Stomach (tissue), 4 donors: Measurements from ENCODE around the gene SRPX2.

ENCODE experiments used
- EP300 ChIP-seq: sonication (generic); formaldehyde crosslinking; IDR thresholded peaks from one replicate; pipeline ENCODE4 v1.6.1; 2017; ENCODE audit warnings: antibody characterized with exemption
- POLR2A ChIP-seq, 4 donors: fragments of 450-650 bp; IDR thresholded peaks; one replicate each; pipeline ENCODE4 v1.6.1; 2016; ENCODE audit warnings: antibody characterized with exemption in 4 of 4, control low read depth in 2 of 4, mild to moderate bottlenecking in 1 of 4, moderate library complexity in 1 of 4
- POLR2AphosphoS5 ChIP-seq, 3 donors: sonication (generic); formaldehyde crosslinking; IDR thresholded peaks; one replicate each; pipeline ENCODE4 v1.6.1; 2016; ENCODE audit warnings: antibody characterized with exemption in 3 of 3
- TF ChIP-seq, protein P1 (sequence below), 7 experiments: fragments of 450-650 bp in 4 of 7; fragments of 200-600 bp in 3 of 7; sonication (generic) in 3 of 7; IDR thresholded peaks; one replicate each; pipeline ENCODE4 v1.5.1; 2016 to 2019; ENCODE audit warnings: antibody characterized with exemption in 7 of 7, control low read depth in 2 of 7, mild to moderate bottlenecking in 1 of 7

DNA sequence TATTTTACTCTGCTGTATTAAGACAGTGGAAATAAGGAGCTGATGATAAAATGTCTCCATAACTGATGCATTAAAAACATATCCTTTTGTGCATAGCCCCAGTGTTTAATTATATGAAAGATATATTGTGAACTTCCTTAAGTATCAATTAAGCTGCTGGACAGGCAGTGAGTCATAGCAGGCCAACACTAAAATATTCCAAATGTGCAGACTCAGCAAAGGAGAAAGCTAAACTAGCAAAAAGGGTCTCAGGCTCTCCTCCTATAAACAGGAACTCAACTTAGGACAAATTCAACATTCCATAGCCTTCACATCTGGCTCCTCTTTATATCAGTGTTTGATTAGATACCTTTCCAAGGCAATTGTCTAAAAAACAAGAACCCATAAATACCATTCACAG lies 43.7 kb upstream of the SRPX2 start:
- TF ChIP-seq, protein P1, sequence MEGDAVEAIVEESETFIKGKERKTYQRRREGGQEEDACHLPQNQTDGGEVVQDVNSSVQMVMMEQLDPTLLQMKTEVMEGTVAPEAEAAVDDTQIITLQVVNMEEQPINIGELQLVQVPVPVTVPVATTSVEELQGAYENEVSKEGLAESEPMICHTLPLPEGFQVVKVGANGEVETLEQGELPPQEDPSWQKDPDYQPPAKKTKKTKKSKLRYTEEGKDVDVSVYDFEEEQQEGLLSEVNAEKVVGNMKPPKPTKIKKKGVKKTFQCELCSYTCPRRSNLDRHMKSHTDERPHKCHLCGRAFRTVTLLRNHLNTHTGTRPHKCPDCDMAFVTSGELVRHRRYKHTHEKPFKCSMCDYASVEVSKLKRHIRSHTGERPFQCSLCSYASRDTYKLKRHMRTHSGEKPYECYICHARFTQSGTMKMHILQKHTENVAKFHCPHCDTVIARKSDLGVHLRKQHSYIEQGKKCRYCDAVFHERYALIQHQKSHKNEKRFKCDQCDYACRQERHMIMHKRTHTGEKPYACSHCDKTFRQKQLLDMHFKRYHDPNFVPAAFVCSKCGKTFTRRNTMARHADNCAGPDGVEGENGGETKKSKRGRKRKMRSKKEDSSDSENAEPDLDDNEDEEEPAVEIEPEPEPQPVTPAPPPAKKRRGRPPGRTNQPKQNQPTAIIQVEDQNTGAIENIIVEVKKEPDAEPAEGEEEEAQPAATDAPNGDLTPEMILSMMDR (IDR thresholded peaks at IDR 0.05): no peak
- TF ChIP-seq POLR2AphosphoS5 (IDR thresholded peaks at IDR 0.05): no peak
- TF ChIP-seq POLR2A (IDR thresholded peaks at IDR 0.05): no peak
- TF ChIP-seq EP300: no peak
